GM18858 (cell line): Measurements from ENCODE around the gene FAM180B.
"Not testable (repeated sequence)": the region's sequence is repeated elsewhere in the genome, so short reads cannot be mapped to it uniquely, and the experiment has no call there.

Experiments used
- ATAC-seq: cut with Tn5 transposase; IDR thresholded peaks from one replicate; pipeline ENCODE4 v1.9.1; 2021; ENCODE audit not compliant: unreplicated experiment

FAM180B gene

DNA sequence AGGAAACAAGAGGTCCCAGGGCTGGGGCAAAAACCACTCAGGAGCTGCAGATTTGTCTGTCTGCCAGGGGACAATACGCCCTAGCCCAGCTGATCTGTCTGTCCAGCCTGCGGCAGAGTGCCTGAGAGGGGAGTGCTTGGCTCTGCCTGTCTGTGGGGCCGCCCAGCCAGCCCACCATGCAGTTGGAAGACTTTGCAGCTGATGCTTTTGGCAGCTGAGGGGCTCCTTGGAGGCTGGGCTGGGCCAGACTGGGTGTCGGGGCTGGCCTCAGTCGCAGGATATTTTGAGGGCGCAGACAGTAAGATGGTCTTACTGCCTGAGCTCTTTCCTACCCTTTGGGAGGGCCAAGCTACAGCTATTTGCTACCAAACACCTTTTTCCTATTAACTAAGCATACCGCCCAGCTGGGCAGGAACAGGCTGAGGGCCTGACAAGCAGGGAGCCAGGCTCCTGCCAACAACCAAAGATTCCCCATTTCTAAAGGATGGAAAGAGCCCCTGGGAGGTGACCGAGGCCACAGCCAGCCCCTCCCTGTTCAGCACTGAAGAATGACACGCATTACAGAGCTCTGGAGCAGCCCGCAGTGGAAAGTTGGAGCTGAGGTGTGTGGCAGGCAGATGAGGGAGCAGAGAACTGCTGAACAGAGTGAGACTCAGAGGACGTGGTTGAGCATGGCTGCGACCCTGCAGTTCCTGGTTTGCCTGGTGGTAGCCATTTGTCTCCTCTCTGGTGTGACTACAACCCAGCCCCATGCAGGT is at the start of gene FAM180B:
FAM180B (plus strand) TSS at position 581 of the 758 bp plus-strand sequence; CDS start at position 672, 91 bp downstream.
- no peak for ATAC-seq

GRCh38 chr11:47536915-47537314 is 49.6 kb upstream of the FAM180B start:
- no peak for ATAC-seq

- ATAC-seq, result no peak
Measured at GRCh38 chr11:47538741-47539565, 47.5 kb upstream of the FAM180B start.

DNA sequence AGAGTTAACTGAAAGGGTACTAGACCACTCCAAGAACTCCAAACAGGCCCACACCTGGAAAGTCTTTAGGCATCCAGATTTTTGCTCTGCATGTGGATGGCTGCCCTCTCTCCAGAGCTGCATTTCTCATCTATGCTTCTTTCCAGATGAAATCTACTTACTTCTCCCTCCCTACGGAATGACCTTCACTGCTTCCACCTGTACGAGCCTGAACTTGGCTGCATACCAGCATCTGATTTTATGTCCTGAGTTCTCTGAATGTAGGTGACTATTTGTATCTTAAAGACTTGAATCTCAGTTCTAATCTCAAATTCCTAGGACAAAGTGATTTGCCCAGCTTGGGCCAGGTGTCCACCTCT is 46.8 kb upstream of the FAM180B start:
- ATAC-seq, result no peak

DNA sequence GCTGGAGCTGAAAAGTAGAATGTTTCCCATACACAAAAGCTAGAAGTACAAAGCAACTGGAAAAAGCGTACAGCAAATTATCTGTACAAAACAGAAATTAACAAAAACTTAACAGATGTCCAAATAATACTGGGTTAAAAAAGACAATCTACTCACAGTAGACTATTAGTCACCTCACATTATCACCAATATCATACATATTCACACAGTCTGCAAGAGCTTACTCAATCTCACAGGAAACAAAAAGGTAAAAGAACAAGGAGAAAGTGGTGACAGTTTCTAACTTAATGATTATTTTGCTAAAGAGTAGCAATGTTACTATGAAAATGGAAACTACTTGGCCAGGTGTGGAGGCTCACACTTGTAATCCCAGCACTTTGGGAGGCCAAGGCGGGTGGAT is 45.4 kb upstream of the FAM180B start:
- no peak for ATAC-seq

GRCh38 chr11:47545298-47545697 is 41.2 kb upstream of the FAM180B start:
- ATAC-seq, result no peak

DNA sequence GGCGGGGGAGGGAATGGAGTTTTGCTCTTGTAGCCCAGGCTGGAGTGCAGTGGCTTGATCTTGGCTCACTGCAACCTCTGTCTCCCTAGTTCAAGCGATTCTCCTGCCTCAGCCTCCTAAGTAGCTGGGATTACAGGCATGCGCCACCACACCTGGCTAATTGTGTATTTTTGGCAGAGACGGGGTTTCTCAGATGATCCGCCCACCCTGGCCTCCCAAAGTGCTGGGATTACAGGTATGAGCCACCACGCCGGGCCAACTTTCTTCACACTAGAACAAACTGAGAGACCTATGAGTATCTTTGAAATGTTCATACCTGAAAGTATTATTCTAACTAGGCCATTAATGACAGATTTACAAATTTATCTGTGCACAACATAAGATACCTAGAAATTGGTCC is 40.2 kb upstream of the FAM180B start:
- not testable (repeated sequence) for ATAC-seq

DNA sequence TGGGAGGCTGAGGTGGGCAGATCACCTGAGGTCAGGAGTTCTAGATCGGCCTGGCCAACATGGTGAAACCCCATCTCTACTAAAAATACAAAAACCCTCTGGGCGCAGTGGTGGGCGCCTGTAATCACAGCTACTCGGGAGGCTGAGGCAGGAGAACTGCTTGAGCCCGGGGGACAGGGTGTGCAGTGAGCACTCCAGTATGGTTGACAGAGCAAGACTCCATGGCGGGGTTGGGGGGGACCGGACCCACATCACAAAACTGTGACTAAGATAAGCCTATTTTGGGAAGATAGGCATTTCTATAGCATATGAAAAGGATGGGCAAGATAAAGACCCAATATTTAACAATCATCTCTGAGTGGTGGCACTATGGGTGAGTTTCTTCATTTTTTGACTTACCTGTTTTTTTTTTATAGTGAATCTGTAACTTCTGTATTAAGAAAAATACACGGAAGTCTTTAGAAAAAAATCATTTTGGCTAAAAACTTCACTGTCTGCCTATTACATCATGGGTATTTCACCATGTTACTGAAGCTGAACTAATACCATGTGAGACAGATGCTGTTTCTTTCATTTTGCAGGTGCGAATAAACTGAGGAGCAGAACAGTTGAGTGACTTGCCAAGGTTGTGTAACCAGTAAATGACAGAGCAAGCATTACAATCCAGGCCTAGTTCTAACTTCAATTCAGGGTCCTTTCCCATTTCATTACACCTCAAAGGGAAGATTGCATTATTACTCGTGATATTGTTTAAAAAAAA is 36.0 kb upstream of the FAM180B start:
- no peak for ATAC-seq

GRCh38 chr11:47551086-47551485 is 35.4 kb upstream of the FAM180B start:
- no peak for ATAC-seq

GRCh38 chr11:47552056-47552565 is 34.4 kb upstream of the FAM180B start:
- no peak for ATAC-seq

GRCh38 chr11:47552566-47553405 is 33.7 kb upstream of the FAM180B start, which contains the start of gene CELF1:
Gene CELF1 (minus strand): TSS chr11:47553132. CDS start chr11:47499523, 53,609 bp downstream.
- ATAC-seq, result peak; percentile 79

DNA sequence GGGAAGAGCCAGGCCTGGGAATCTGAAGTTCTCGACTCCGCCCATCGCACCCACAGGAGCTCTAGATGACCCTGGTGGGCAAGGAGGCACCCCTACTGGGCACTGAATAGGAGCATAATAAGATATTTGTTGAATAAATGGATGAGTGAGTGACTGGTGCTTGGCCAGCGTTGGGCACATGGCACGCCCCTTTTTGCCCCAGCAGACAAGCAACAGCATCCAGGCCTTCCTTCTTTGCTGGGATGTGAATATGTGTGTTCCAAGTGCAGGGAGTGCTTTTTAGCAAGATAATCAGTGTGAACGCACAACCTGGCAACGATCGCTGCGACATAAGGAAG is 33.1 kb upstream of the FAM180B start:
- ATAC-seq, result peak; percentile 9

GRCh38 chr11:47557004-47557403 is 29.5 kb upstream of the FAM180B start:
- ATAC-seq, result not testable (repeated sequence)

GRCh38 chr11:47558695-47559094 is 27.8 kb upstream of the FAM180B start:
- no peak for ATAC-seq

DNA sequence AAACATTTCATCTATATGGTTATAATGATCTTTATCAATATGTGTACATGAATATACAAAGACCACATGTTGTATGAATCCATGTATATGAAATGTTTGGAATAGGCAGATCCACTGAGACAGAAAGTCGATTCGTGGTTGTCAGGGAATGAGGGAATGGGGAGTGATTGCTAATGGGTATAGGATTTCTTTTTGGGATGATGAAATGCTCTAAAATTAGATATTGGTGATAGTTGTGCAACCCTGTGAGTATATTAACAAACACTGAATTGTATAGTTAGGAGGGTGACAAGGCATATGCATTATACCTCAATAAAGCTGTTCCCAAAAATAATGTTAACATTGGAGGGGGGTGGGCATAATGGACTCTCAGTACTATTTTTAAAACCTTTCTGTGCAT is 26.1 kb upstream of the FAM180B start:
- ATAC-seq, result no peak

- ATAC-seq, result not testable (repeated sequence)
Measured at GRCh38 chr11:47562393-47562792, 24.1 kb upstream of the FAM180B start.

DNA sequence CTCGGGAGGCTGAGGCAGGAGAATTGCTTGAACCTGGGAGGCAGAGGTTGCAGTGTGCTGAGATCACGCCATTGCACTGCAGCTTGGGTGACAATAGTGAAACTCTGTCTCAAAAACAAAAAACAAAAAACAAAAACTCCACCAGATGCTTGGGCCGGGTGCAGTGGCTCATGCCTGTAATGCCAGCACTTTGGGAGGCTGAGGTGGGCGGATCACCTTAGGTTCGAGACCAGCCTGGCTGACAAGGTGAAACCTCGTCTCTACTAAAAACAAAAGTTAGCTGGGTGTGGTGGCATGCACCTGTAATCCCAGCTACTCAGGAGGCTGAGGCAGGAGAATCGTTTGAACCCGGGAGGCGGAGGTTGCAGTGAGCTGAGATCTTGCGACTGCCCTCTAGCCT is 22.1 kb upstream of the FAM180B start:
- not testable (repeated sequence) for ATAC-seq

DNA sequence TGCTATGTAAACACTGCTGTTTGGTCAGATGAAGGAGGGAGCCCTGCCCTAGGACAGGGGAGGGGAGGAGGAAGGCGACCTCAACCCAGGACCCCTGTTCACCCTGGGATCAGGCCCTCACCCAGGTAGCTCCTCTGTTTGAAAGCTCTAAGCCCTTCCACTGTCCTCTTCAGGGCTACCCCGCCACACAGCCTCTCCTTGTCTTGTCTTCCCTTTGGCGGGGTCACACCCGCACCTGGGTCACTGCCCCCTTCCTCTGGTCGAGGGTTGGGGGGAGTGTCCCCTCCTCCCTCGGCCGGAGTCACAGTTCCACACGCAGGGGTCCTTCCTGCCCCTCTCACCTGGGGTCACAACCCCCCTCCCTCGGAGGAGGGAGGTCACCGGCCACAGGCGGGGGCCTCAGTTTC is 21.5 kb upstream of the FAM180B start:
- no peak for ATAC-seq

DNA sequence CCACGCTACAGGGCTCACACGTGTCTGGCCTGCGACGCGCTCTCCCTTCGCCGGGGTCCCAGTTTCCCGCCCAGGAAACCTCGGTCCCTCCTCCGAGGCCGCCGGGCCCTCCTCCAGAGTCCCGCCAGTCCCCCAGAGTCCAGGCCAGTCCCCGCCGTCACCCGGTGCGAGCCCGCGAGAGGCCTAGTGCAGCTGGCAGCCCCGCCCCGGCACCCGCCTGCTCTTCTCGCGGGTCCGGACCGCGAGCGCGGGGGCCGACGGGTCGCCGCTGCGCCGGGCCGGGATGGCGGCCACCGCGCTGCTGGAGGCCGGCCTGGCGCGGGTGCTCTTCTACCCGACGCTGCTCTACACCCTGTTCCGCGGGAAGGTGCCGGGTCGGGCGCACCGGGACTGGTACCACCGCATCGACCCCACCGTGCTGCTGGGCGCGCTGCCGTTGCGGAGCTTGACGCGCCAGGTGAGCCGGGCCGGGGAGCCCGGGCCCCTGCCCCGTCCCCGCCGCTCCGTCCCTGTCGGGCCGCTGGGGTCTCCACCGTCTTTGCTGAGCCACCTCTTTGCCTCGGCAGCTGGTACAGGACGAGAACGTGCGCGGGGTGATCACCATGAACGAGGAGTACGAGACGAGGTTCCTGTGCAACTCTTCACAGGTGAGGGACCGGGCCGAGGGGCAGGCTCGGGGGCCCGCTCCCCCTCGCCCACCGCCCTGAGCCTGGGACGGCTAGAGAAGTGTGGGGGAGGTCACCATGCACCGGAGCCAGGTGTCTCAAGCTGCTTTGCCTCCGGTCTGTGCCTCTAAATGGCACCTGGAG is 20.9 kb upstream of the FAM180B start, which contains the start of gene PTPMT1:
PTPMT1 (plus strand) TSS at position 260 of the 809 bp plus-strand sequence; CDS start at position 284, 24 bp downstream.
- peak; percentile 67 for ATAC-seq
